ENCODE results near the gene CSPG4. TPM values are rescaled to one million over a fixed set of nuclear protein-coding genes. Genes with fewer than 3 reads are reported as not detected.
A peak's percentile ranks its signal among the peaks of the same experiment; 100 is the strongest.

CSPG4 gene
- total RNA-seq, 1 donor from 2014 or later, result 5.4 TPM

- H3K9me3 Mint-ChIP-seq, result no peaks in the 10 kb centered on the region
Observed at GRCh38 chr15:75656813-75657212, 55.8 kb downstream of the CSPG4 start.

GRCh38 chr15:75656331-75656730 is 56.3 kb downstream of the CSPG4 start:
- DNase-seq (ENCODE audit: low read depth, low spot score), result no peak
- Mint-ChIP-seq H3K4me3 (peak overlapping the region; percentile 23), H3K36me3 (ENCODE audit: low read depth) (no peaks in the 10 kb centered on the region), H3K9me3 (no peaks in the 10 kb centered on the region), H3K4me1 (peaks cover 21% of the 10 kb centered on the region), H3K27ac (ENCODE audit: unreplicated experiment) (no peak overlapping the region), H3K27me3 (ENCODE audit: low read depth) (no peaks in the 10 kb centered on the region)
- no peak for TF ChIP-seq CTCF (conservative IDR thresholded peaks at IDR 0.05)

More at GRCh38 chr15:75656813-75657212, 55.8 kb downstream of the CSPG4 start:
- Mint-ChIP-seq H3K4me3 (no peak overlapping the region), H3K4me1 (peaks cover 17% of the 10 kb centered on the region), H3K36me3 (ENCODE audit: low read depth) (no peaks in the 10 kb centered on the region), H3K27me3 (ENCODE audit: low read depth) (no peaks in the 10 kb centered on the region), H3K27ac (ENCODE audit: unreplicated experiment) (no peak overlapping the region)
- no peak for TF ChIP-seq CTCF (conservative IDR thresholded peaks at IDR 0.05)
- no peak for DNase-seq (ENCODE audit: low read depth, low spot score)

GRCh38 chr15:75655931-75656330 is 56.7 kb downstream of the CSPG4 start:
- Mint-ChIP-seq H3K4me3 (no peak overlapping the region), H3K36me3 (ENCODE audit: low read depth) (no peaks in the 10 kb centered on the region), H3K27ac (ENCODE audit: unreplicated experiment) (no peak overlapping the region), H3K9me3 (no peaks in the 10 kb centered on the region), H3K27me3 (ENCODE audit: low read depth) (no peaks in the 10 kb centered on the region), H3K4me1 (peaks cover 25% of the 10 kb centered on the region)
- TF ChIP-seq CTCF (conservative IDR thresholded peaks at IDR 0.05), result no peak
- DNase-seq (ENCODE audit: low read depth, low spot score), result no peak

GRCh38 chr15:75654201-75654907 is 58.3 kb downstream of the CSPG4 start:
- Mint-ChIP-seq H3K36me3 (ENCODE audit: low read depth) (peaks cover 3% of the 10 kb centered on the region), H3K9me3 (no peaks in the 10 kb centered on the region), H3K4me1 (peaks cover 40% of the 10 kb centered on the region), H3K27ac (ENCODE audit: unreplicated experiment) (no peak overlapping the region), H3K27me3 (ENCODE audit: low read depth) (no peaks in the 10 kb centered on the region), H3K4me3 (no peak overlapping the region)
- TF ChIP-seq CTCF (conservative IDR thresholded peaks at IDR 0.05), result no peak
- DNase-seq (ENCODE audit: low read depth, low spot score), result no peak

- Mint-ChIP-seq H3K27ac (ENCODE audit: unreplicated experiment) (no peak overlapping the region), H3K27me3 (ENCODE audit: low read depth) (no peaks in the 10 kb centered on the region), H3K4me3 (peak overlapping the region; percentile 50), H3K36me3 (ENCODE audit: low read depth) (peaks cover 3% of the 10 kb centered on the region), H3K9me3 (no peaks in the 10 kb centered on the region), H3K4me1 (peaks cover 50% of the 10 kb centered on the region)
- no peak for DNase-seq (ENCODE audit: low read depth, low spot score)
- TF ChIP-seq CTCF (conservative IDR thresholded peaks at IDR 0.05), result no peak
Observed at GRCh38 chr15:75653347-75653913, 59.2 kb downstream of the CSPG4 start.

Measured in neural crest cell (in vitro differentiated cells).